KMS-11 (cell line): ENCODE data around the gene CCNG2.

Experiments
- H2AFZ ChIP-seq: fragments of 200-600 bp; sonication (generic); 2 replicates; pipeline ENCODE4 v1.6.1; 2016; ENCODE audit warnings: antibody characterized with exemption, mixed run types, low read depth
- H3K27ac ChIP-seq: fragments of 200-600 bp; sonication (generic); 2 replicates; pipeline ENCODE4 v1.6.1; 2016; ENCODE audit warnings: mild to moderate bottlenecking, mixed run types
- H3K27me3 ChIP-seq: fragments of 200-600 bp; sonication (generic); 2 replicates; pipeline ENCODE4 v1.6.1; 2017; ENCODE audit warnings: mild to moderate bottlenecking, low read depth, mixed run types, moderate library complexity; ENCODE audit not compliant: insufficient read depth
- H3K36me3 ChIP-seq: fragments of 200-600 bp; sonication (generic); 2 replicates; pipeline ENCODE4 v1.6.1; 2017; ENCODE audit warnings: mild to moderate bottlenecking, mixed run types; ENCODE audit not compliant: insufficient read depth
- H3K4me1 ChIP-seq: fragments of 200-600 bp; sonication (generic); 2 replicates; pipeline ENCODE4 v1.6.1; 2016; ENCODE audit warnings: mild to moderate bottlenecking, low read depth, mixed run types; ENCODE audit not compliant: poor library complexity, severe bottlenecking
- H3K4me2 ChIP-seq: fragments of 200-600 bp; sonication (generic); 2 replicates; pipeline ENCODE4 v1.7.0; 2016; ENCODE audit warnings: mild to moderate bottlenecking, mixed run types
- H3K4me3 ChIP-seq: fragments of 200-600 bp; sonication (generic); IDR thresholded peaks from 2 replicates; pipeline ENCODE4 v1.6.1; 2017; ENCODE audit warnings: low read depth, low read length, mixed read lengths; ENCODE audit not compliant: insufficient read depth
- H3K79me2 ChIP-seq: fragments of 200-600 bp; sonication (generic); 2 replicates; pipeline ENCODE4 v1.6.1; 2016; ENCODE audit warnings: low read depth, mixed run types; ENCODE audit not compliant: insufficient read depth
- H3K9ac ChIP-seq: fragments of 200-600 bp; sonication (generic); 2 replicates; pipeline ENCODE4 v1.6.1; 2016; ENCODE audit warnings: mild to moderate bottlenecking, mixed run types
- H4K20me1 ChIP-seq: fragments of 200-600 bp; sonication (generic); 2 replicates; pipeline ENCODE4 v1.6.1; 2016; ENCODE audit warnings: mild to moderate bottlenecking, mixed run types; ENCODE audit not compliant: insufficient read depth
- CTCF ChIP-seq: fragments of 200-600 bp; sonication (generic); conservative IDR thresholded peaks from 2 replicates; pipeline ENCODE4 v1.6.1; 2017; ENCODE audit warnings: low read depth, mild to moderate bottlenecking, antibody characterized with exemption, low read length, moderate library complexity, mixed read lengths

Gene CCNG2

GRCh38 chr4:77199276-77199675, 42.3 kb downstream of the CCNG2 start:
- Histone ChIP-seq H3K9ac (no peak overlapping the region), H3K27me3 (no peaks in the 10 kb centered on the region), H3K36me3 (no peaks in the 10 kb centered on the region), H2AFZ (no peak overlapping the region), H4K20me1 (no peaks in the 10 kb centered on the region), H3K4me1 (peaks cover 40% of the 10 kb centered on the region), H3K79me2 (no peaks in the 10 kb centered on the region), H3K4me3 (no peak overlapping the region), H3K27ac (no peak overlapping the region), H3K4me2 (no peak overlapping the region)
- no peak for TF ChIP-seq CTCF

- no peak overlapping the region for H3K4me2 ChIP-seq
- H3K4me3 ChIP-seq = no peak overlapping the region
- H3K4me1 ChIP-seq = peaks cover 40% of the 10 kb centered on the region
- H3K27ac ChIP-seq = no peak overlapping the region
- no peaks in the 10 kb centered on the region for H4K20me1 ChIP-seq
- no peaks in the 10 kb centered on the region for H3K27me3 ChIP-seq
- no peaks in the 10 kb centered on the region for H3K36me3 ChIP-seq
- no peak overlapping the region for H2AFZ ChIP-seq
- no peak for TF ChIP-seq CTCF
- no peaks in the 10 kb centered on the region for H3K79me2 ChIP-seq
- no peak overlapping the region for H3K9ac ChIP-seq
These were observed 42.7 kb downstream of the CCNG2 start for GRCh38 chr4:77199701-77200100.

- no peaks in the 10 kb centered on the region for H3K27me3 ChIP-seq
- H2AFZ ChIP-seq = no peak overlapping the region
- H3K27ac ChIP-seq = no peak overlapping the region
- H3K4me3 ChIP-seq = no peak overlapping the region
- TF ChIP-seq CTCF = no peak
- no peak overlapping the region for H3K9ac ChIP-seq
- no peaks in the 10 kb centered on the region for H3K79me2 ChIP-seq
- no peaks in the 10 kb centered on the region for H3K36me3 ChIP-seq
- H3K4me2 ChIP-seq = no peak overlapping the region
- H4K20me1 ChIP-seq = no peaks in the 10 kb centered on the region
- peaks cover 30% of the 10 kb centered on the region for H3K4me1 ChIP-seq
These were observed 44.3 kb downstream of the CCNG2 start for GRCh38 chr4:77201343-77201742.

- TF ChIP-seq CTCF = no peak
- no peaks in the 10 kb centered on the region for H3K27me3 ChIP-seq
- H4K20me1 ChIP-seq = no peaks in the 10 kb centered on the region
- no peak overlapping the region for H3K27ac ChIP-seq
- H3K36me3 ChIP-seq = no peaks in the 10 kb centered on the region
- H3K4me1 ChIP-seq = peaks cover 25% of the 10 kb centered on the region
- no peaks in the 10 kb centered on the region for H3K79me2 ChIP-seq
- H2AFZ ChIP-seq = no peak overlapping the region
- no peak overlapping the region for H3K4me2 ChIP-seq
- no peak overlapping the region for H3K9ac ChIP-seq
- no peak overlapping the region for H3K4me3 ChIP-seq
These were observed 44.9 kb downstream of the CCNG2 start for GRCh38 chr4:77201857-77202256.
